GM19463 (cell line): Measurements from ENCODE around the gene RNU1-2.
"Not testable (repeated sequence)": the region's sequence is repeated elsewhere in the genome, so short reads cannot be mapped to it uniquely, and the experiment has no call there.

ENCODE experiments used
- ATAC-seq: cut with Tn5 transposase; IDR thresholded peaks from one replicate; pipeline ENCODE4 v1.9.1; 2021; ENCODE audit warnings: mild to moderate bottlenecking, moderate library complexity; ENCODE audit not compliant: unreplicated experiment

RNU1-2 gene

DNA sequence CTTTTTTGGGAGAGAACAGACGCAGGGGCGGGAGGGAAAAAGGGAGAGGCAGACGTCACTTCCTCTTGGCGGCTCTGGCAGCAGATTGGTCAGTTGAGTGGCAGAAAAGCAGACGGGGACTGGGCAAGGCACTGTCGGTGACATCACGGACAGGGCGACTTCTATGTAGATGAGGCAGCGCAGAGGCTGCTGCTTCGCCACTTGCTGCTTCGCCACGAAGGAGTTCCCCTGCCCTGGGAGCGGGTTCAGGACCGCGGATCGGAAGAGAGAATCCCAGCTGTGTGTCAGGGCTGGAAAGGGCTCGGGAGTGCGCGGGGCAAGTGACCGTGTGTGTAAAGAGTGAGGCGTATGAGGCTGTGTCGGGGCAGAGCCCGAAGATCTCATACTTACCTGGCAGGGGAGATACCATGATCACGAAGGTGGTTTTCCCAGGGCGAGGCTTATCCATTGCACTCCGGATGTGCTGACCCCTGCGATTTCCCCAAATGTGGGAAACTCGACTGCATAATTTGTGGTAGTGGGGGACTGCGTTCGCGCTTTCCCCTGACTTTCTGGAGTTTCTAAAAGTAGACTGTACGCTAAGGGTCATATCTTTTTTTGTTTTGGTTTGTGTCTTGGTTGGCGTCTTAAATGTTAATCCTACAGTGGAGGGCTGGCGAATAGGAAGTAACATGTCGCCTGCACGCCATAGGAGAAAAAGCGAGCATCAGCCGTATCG is at the start of gene RNU1-2:
Gene RNU1-2 (plus strand): TSS at position 383 of the 718 bp plus-strand sequence.
- ATAC-seq, result peak; percentile 96

DNA sequence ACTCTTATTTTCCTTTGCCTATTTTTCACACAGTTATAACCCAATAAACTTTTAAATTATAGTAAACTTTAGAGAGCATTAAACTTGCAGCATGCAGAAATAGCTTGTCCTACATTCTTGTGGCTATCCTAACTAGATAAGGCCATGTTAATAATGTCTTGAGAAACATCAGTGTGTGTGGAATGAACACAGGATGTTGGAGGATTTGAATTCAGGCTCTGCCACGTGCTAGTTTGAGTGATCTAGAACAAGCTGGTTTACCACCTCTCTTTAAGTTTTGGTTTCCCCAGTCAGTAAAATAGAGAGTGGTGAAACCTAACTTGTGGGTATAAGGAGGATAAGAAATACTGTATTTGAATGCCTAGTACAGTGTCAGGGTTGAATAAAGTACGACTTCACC is 39.6 kb upstream of the RNU1-2 start:
- ATAC-seq, result not testable (repeated sequence)

DNA sequence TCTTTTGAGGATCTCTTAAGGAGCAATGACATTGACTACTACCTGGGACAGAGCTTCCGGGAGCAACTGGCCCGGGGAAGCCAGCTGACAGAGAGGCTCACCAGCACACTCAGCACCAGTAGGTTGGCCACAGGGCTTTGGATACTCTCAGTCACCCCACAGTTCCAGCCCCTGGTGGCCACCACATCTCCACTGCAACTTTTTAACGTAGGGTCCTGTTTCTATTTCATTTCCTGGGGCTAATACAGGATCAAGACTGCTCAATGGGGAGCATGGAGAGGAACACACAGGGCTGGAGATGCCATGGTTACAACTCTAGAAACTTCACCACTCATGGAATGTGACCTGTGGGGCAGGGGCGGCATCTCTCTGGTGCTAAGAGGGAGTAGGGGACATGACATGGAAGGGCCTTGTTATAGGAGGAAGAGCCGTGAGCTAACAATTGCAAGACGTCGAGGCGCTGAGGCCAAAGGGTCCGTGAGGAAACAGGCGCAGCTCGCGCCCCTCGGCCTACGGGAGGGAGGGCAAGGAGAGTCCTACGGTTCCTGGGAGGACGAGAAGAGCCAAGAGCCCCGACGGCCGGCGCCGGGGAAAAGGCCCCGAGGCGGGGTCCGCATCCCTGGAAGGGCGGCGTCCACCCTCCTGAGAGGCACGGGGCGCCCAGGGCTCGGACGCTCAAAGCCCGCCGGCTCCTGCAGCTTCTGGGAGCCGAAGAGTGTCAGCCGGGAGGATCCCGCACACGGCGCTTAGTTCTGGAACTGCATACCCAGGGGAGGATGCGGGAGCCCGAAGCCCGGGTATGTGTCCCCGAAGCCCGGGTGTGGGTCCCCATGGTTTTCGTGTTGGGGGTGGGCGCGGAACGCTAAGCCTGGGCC is 36.4 kb upstream of the RNU1-2 start:
- not testable (repeated sequence) for ATAC-seq

DNA sequence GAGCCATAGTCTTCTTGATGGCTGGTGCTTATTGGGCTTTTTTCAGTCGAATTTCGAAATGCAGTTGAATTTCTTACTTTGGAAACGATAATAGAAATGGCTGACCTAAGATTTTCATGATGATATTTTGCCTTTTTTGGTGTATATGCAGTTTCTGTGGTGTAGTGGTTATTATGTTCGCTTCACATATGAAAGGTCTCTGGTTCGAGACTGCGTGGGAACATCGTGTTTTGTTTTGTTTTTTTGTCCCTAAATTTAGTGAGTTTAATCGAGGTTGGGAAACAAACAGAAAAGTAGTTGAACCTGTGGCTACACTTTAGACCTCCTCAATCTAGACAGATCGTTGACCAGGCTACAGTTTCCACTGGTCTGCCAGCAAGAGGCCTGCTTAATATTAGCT is 35.7 kb upstream of the RNU1-2 start:
- not testable (repeated sequence) for ATAC-seq

DNA sequence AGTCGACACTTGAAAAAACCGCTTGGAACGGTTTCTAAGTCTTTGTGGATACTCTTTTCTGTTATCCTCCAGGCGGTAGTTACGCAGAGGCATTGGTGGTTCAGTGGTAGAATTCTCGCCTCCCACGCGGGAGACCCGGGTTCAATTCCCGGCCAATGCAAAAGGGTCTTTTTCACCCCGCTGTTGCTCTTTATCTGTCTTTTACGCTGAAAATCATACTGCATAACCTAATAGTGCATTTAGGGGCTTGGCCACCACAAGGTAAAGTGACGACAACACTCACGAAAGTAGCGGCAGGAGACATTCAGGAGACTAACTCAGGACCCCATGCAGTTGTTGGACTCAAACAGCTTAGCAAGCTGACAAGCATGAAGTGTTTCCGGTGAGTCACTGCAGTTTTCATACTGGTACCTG is 33.9 kb upstream of the RNU1-2 start:
- ATAC-seq, result not testable (repeated sequence)

DNA sequence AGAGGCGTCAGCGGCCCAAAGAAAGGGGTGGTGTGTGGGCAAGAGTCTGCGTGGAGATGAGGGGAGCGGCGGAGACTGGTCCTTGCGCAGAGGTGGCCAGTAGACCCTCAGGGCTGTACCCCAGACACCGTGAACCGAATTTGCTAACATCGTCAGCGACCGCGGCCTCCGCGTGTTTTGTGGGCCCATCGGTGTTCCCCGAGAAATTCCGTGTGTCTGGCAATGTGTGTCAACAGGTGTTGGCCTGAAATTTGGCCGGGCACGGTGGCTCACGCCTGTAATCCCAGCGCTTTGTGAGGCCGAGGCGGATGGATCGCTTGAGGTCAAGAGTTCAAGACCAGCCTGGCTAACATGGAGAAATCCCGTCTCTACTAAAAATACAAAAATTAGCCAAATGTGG is 33.4 kb upstream of the RNU1-2 start:
- ATAC-seq, result not testable (repeated sequence)

DNA sequence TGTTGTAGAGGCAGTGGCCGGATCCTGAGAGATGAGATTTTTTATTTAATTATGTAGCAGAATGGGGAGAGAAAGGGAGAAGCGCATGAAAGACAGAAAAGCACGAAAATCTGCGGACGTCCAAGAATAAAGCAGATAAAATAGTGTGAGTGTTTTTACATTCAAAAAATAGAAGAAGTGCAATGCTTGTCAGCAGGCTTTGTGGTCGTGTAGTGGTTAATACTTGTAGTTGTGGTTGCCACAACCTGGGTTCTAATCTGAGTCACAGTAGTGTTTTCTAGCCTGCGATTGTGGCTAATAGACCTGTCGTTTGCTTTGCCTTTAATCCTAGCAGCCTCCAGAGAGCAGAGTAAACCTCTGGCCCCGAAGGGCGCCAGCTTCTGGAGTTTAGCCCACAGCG is 32.8 kb upstream of the RNU1-2 start:
- not testable (repeated sequence) for ATAC-seq

DNA sequence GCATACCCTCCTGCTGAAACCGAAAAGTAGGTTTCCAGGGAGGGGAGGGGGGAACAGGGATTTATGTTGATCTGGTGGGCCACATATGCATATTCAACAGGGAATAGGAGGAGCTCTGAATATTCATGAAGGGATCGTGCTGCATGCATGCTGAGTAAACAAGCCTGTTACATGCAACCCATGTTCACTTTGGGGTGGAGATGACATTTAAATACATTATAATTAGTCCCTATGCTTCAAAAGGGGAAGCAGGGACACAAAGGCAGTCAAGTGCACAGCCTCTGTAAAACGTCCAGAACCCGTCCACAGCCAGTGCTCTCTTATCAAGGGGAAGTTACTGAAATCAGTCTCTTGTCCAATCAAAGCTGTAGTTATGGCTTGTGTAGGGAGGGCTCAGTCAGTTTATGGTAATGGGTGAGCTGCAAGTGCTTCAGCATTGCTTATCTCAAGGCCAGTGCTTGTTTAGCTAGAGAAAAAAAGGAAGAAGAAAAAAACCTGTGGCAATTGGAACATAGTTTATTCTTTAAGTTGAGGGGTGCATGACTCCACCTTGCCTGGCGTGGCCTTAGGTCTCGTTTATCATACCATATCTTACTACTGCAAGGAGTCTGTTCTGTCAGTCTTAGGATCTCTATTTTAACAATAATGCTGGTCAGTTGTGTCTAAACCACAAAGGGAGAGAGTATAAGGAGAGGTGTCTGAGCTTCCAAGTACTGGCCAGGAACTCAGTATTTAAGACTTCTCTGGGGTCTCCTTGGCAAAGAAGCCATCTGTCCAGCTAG is 28.7 kb upstream of the RNU1-2 start:
- not testable (repeated sequence) for ATAC-seq

DNA sequence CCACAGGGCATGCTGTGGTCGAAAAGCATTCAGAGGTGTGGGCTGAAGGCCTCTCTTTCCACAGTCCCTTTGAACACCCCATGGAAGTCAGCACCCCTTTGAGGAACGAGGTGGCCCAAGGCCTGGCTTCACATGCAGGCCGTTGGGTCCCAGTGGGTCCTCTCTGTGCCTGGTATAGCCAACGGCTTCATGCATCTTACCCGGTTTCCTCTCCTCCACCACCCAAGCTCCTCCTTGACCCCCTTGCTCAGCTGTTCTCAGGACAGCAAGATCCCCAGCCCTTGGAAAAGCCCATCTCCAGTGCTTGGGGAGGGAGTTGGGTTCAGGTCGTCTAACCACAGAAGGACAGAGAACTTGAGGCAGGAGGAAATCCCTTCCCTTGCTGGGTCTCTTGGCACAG is 27.0 kb upstream of the RNU1-2 start:
- not testable (repeated sequence) for ATAC-seq

DNA sequence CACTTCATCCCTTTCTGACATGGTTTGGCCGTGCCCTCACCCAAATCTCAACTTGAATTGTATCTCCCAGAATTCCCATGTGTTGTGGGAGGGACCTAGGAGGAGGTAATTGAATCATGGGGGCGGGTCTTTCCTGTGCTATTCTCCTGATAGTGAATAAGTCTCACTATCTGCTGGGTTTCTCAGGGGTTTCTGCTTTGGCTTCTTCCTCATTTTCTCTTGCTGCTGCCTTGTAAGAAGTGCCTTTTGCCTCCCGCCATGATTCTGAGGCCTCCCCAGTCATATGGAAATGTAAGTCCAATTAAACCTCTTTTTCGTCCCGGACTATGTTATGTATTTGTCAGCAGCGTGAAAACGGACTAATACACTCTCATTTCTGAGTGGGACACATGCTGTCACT is 25.8 kb upstream of the RNU1-2 start:
- not testable (repeated sequence) for ATAC-seq

DNA sequence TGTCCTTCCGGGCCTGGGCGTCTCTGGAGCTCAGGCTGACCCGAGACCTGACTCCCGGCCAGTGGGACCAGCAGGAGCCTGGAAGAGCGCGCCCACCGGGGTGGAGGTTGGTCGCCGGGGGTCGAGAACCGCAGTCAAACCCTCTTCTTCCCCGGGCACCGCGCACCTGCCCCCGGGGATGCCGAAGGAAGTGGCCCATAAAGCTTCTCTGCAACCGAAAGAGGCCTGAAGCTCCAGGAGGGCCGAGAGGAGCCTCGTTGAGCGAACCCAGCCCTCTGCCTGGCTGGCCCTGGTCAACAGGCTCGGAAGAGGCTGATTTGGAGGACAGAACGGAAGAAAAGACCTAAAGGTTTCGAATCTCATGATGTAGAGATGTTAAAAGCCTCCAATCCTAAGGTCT is 24.6 kb upstream of the RNU1-2 start:
- ATAC-seq, result not testable (repeated sequence)

DNA sequence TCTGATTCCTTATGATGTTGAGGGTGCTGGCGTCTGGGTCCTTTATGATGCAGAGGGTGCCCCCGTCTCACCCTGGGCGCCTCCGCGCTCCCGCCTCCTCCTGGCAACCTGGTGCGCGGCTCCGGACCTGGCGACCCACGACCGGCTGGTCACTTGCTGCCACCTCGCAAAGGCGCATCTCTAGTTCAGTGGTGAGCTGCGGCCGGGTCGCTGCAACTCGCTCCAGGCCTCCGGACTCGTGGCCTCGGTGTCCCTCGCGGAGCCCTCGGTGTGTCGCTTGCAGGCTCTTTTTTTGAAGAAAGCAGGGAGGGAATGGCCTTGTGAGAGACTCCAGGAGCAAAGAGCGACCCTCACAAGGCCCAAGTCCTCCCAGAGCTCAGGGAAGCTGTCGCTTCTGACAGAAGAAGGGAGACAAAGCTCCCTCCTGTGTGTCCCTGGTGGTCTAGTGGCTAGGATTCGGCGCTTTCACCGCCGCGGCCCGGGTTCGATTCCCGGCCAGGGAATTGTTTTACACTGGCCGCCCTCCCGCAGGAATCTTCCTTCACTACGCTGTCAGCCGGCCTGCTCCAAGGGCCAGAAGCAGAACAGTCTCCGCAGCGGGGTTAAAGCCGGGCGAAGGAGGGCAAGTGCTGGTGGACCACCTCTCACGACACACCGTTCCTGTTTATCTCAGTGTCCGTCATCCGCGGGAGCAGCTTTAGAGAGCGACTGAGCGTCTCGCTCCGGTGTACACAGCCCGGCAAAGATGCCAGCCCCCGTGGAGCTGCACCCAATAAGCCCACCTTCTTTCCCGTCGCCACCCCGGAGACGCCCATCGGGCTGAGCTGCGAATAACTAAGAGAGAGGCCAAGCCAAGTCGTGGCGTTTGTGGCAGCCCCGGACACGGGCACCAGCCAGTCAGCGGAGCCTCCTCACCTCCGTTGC is 23.4 kb upstream of the RNU1-2 start:
- ATAC-seq, result not testable (repeated sequence)

DNA sequence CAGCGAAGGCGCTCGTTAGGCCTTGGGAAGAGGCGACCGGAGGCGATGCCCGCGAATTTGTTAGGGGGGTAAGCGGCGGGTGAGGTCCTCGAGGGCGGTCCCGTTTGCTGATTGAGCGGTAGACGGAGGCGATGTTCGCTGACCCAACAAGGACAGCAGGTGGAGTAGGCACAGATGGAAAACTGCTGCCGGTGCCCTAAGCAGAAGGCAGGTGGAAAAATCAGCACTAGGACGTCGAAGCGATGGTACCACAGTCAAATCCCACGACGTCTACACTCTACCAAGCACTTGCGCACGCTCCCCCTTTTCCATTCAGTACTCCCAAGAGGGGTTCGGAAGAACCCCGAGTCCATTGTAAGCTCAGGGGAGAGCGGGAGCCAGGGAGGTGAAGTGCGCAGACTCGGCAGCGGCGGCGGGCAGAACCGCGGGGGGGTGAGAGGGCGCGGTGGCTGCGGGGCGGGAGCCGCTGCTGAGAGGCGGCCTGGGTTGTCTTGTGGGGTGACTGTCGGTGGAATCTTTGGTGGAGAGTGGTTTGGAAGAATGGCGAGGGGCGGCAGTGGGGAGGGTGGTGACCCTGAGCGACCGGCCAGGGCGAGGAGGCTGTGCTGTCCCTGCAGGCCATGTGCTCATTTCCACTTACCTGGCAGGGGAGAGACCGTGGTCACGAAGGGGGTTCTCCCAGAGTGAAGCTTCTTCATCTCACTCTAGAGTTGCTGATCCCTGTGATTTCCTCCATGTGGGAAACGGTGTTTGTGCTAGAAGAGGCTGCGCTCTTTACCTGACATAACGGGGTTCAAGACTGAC is 22.5 kb upstream of the RNU1-2 start:
- not testable (repeated sequence) for ATAC-seq

DNA sequence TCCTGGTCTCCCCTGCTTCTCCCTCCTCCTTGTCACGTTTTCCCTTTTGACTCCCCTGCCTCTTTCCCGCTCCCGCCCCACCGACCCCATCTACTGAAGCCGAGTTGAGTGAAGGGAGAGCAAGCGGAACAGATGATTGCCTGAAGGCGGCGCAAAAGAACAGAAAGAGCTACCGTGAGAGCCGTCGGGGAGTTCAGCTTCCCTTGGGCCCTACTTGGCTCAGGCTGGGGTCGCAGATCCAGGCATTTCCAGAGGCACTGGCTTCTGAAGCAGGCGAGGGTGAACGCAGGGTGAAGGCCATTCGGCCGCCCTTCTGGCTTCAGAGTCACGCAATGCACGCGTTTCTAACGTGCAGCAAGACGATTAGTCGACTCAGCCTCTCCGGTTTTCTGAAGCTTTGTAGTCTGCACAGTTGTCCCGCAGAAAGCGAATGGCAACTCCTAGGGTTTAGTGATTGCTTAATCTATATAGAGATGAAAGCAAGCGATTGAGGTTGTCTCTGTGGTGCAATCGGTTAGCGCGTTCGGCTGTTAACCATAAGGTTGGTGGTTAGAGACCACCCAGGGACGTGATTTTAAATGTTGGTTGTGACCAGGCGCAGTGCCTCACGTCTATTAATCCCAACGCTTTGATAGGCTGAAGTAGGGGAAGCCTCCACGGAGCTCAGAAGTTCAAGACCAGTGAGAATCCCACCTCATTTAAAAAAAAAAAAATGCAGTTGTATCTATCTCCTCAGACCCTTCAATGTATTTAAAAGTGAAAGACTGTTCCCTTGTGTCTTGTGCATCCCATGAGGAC is 20.6 kb upstream of the RNU1-2 start:
- not testable (repeated sequence) for ATAC-seq

DNA sequence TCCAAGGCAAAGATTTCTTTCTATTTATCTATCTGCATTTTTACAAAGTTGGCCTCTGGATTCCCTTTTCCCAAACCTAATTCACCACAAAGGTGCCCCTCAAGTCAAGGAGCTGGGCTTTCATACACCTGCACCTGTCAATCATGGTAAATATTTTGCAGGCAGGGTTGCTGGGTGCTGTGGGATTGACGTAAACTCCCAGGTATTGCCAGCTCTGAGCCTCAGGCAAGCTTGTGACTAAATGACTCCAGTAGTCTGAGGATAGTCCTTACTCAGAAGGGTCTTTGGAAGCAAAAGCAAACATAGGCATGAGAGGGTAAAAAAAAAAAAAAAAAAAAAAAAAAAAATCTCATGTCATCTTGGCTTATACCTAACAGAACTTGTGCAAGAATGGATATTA is 14.0 kb upstream of the RNU1-2 start:
- ATAC-seq, result not testable (repeated sequence)

DNA sequence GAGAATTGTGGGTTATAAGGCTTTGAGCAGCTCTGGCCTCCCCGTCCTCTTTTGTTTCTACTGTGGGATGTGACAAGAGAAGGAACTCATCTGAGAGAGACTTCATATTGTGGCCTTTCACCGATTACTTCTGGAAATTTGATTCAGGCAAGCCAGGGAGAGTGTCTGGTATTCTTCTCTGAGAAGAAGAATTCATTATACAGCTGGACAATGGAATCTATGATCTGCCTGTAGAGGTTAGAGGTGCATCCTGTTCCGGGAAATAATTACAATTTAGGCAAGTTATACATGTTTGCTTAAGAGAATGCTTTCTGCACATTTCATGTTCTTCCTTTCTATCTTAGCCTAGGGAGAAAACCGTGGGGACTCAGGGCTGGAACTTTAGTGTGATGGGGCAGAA is 12.8 kb upstream of the RNU1-2 start:
- ATAC-seq, result no peak

DNA sequence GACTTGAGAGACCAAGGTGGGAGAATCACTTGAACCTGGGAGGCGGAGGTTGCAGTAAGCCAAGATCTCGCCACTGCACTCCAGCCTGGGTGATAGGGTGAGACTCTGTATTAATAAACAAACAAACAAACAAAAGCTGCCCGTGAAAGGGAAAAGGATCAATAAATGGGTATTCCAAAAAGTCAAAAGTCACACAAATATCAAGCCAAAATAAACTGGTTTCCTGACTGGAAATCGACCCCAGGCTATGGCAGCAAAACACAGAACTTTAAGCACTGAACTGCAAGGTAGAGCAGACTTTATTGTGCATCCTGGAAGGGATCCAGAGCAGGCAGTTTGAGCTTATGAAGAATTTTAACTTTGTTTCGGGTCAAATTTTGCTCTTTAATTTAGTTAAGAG is 11.3 kb upstream of the RNU1-2 start:
- not testable (repeated sequence) for ATAC-seq

DNA sequence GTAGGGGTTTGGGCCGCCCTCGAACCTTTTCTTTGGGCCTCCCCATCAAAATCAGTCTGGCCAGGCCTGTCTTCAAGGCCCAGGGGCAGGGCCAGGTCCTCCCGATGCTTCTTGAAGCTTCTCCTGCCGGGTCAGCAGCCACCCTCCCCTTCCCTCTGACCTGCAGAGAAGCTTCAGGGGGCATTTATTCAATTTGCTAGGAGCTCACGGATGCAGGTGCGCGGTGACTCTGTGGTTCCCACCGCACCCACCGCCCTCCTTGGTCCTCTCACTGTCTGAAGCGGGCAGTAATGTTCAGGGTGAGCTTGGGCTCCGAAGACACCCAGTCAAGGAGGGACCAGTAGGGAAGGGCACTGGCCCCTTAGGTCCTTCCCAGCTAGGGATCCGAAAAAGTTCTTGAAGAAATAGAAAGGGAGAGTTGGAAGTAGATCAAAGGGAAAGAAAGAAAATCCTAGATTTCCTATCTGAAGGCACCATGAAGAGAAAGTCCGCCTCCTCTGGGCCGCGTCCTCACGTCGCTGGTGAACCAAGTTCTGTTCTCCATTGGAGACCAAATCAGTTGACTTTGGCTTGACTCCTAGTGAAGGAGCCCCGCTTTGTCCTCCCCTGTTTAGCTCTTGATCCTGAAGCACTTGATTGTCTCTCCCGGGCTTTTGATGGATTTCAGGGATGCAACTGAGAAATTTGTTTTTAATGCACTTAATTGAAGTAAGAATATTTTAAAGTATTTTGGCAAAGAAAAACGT is 8.7 kb upstream of the RNU1-2 start:
- no peak for ATAC-seq
